ENCODE data around the gene UBE2K.
"Not testable (repeated sequence)": the region's sequence is repeated elsewhere in the genome, so short reads cannot be mapped to it uniquely, and the experiment has no call there.

Gene UBE2K

GRCh38 chr4:39698424-39699009 lies 581 bp downstream of the UBE2K start:
- no peak for FAIRE-seq

GRCh38 chr4:39699687-39700409 lies 1.9 kb downstream of the UBE2K start:
- FAIRE-seq: peak; percentile 60

- FAIRE-seq: no peak
These were observed 2.6 kb downstream of the UBE2K start for GRCh38 chr4:39700554-39700953.

- FAIRE-seq: no peak
These were observed 4.8 kb downstream of the UBE2K start for GRCh38 chr4:39702716-39703115.

- not testable (repeated sequence) for FAIRE-seq
These were observed 6.9 kb downstream of the UBE2K start for GRCh38 chr4:39704789-39705188.

- FAIRE-seq: no peak
These were observed 8.4 kb downstream of the UBE2K start for GRCh38 chr4:39706334-39706733.

- FAIRE-seq: no peak
These were observed 9.0 kb downstream of the UBE2K start for GRCh38 chr4:39706741-39707511.

- FAIRE-seq: no peak
These were observed 12.4 kb downstream of the UBE2K start for GRCh38 chr4:39710098-39710896.

- FAIRE-seq: no peak
These were observed 15.1 kb downstream of the UBE2K start for GRCh38 chr4:39712819-39713607.

GRCh38 chr4:39713691-39714090 lies 15.8 kb downstream of the UBE2K start:
- no peak for FAIRE-seq

- FAIRE-seq: no peak
These were observed 16.2 kb downstream of the UBE2K start for GRCh38 chr4:39714166-39714565.

GRCh38 chr4:39715788-39716187 lies 17.9 kb downstream of the UBE2K start:
- FAIRE-seq: no peak

GRCh38 chr4:39716356-39716755 lies 18.4 kb downstream of the UBE2K start:
- no peak for FAIRE-seq

- FAIRE-seq: not testable (repeated sequence)
These were observed 19.8 kb downstream of the UBE2K start for GRCh38 chr4:39717743-39718142.

GRCh38 chr4:39718366-39719323 lies 20.7 kb downstream of the UBE2K start:
- FAIRE-seq: no peak

GRCh38 chr4:39719804-39720580 lies 22.1 kb downstream of the UBE2K start:
- FAIRE-seq: no peak

- FAIRE-seq: not testable (repeated sequence)
These were observed 23.3 kb downstream of the UBE2K start for GRCh38 chr4:39721273-39721672.

GRCh38 chr4:39721788-39722187 lies 23.9 kb downstream of the UBE2K start:
- no peak for FAIRE-seq

- no peak for FAIRE-seq
These were observed 31.6 kb downstream of the UBE2K start for GRCh38 chr4:39729557-39729956.

GRCh38 chr4:39730072-39730471 lies 32.1 kb downstream of the UBE2K start:
- no peak for FAIRE-seq
